K562 (cell line): ENCODE data around the gene RNU5D-1. TPM values are rescaled to one million over a fixed set of nuclear protein-coding genes. Genes with fewer than 3 reads are reported as not detected.

Experiments
- CBX5 ChIP-seq: IDR thresholded peaks from 2 replicates; pipeline ENCODE4 v1.6.1; 2014; ENCODE audit warnings: low read depth, borderline replicate concordance
- ETS2 ChIP-seq: IDR thresholded peaks from 2 replicates; pipeline ENCODE4 v1.6.1; 2016; ENCODE audit warnings: borderline replicate concordance, missing genetic modification characterization, mild to moderate bottlenecking, moderate library complexity, missing compliant biosample characterization; ENCODE audit not compliant: poor library complexity, severe bottlenecking
- MTA2 ChIP-seq: fragments of 450-650 bp; IDR thresholded peaks from 2 replicates; pipeline ENCODE4 v1.6.1; 2016; ENCODE audit warnings: low read depth
- NFRKB ChIP-seq: fragments of 450-650 bp; IDR thresholded peaks from 2 replicates; pipeline ENCODE4 v1.6.1; 2016; ENCODE audit warnings: low read depth
- PPARD ChIP-seq: fragments of 250-450 bp; sonication (Bioruptor Pico); IDR thresholded peaks from 2 replicates; pipeline ENCODE4 v1.8.0; 2022; ENCODE audit warnings: inconsistent platforms, mild to moderate bottlenecking, moderate library complexity
- PRPF4 ChIP-seq: fragments of 200-400 bp; formaldehyde crosslinking; IDR thresholded peaks from one replicate; pipeline ENCODE4 v1.6.1; 2017; ENCODE audit warnings: low read length, low read depth, mild to moderate bottlenecking; ENCODE audit not compliant: insufficient read depth, poor library complexity, severe bottlenecking
- RBBP5 ChIP-seq: fragments of 200-600 bp; sonication (generic); IDR thresholded peaks from 2 replicates; pipeline ENCODE4 v1.6.1; 2012; ENCODE audit warnings: borderline replicate concordance, mild to moderate bottlenecking, low read length, control low read depth, inconsistent platforms; ENCODE audit not compliant: insufficient read depth, poor library complexity, severe bottlenecking
- SLC30A9 ChIP-seq: fragments of 250-450 bp; sonication (Bioruptor Pico); IDR thresholded peaks from 2 replicates; pipeline ENCODE4 v1.8.0; 2022; ENCODE audit warnings: mild to moderate bottlenecking, moderate library complexity
- SUPT5H ChIP-seq: fragments of 450-650 bp; IDR thresholded peaks from 2 replicates; pipeline ENCODE4 v1.6.1; 2016
- TEAD1 ChIP-seq, 2 experiments: fragments of 450-650 bp in 1 of 2; sonication (generic) in 1 of 2; formaldehyde crosslinking; IDR thresholded peaks; 2 replicates each; pipeline versions ENCODE4 v1.4.0 to v1.8.0; 2020 to 2022; ENCODE audit warnings: mild to moderate bottlenecking in 2 of 2, missing genetic modification reagents in 1 of 2
- TRIM28 ChIP-seq: fragments of 450-650 bp; IDR thresholded peaks from 2 replicates; pipeline ENCODE4 v1.6.1; 2017
- U2AF2 ChIP-seq: fragments of 200-400 bp; formaldehyde crosslinking; optimal IDR thresholded peaks from 2 replicates; pipeline ENCODE3; 2017; ENCODE audit warnings: low read depth, mild to moderate bottlenecking, low read length
- ZNF140 ChIP-seq: fragments of 250-450 bp; sonication (Bioruptor Pico); IDR thresholded peaks from 2 replicates; pipeline ENCODE4 v1.8.0; 2021; ENCODE audit warnings: moderate library complexity, mild to moderate bottlenecking, inconsistent platforms
- ZNF316 ChIP-seq: fragments of 450-650 bp; IDR thresholded peaks from 2 replicates; pipeline ENCODE4 v1.6.1; 2016
- ZNF444 ChIP-seq: fragments of 250-450 bp; sonication (Bioruptor Pico); IDR thresholded peaks from 2 replicates; pipeline ENCODE4 v1.4.0; 2020; ENCODE audit warnings: mild to moderate bottlenecking, moderate library complexity
- ZNF717 ChIP-seq: fragments of 250-450 bp; sonication (Bioruptor Pico); IDR thresholded peaks from 2 replicates; pipeline ENCODE4 v1.5.0; 2021
- polyA plus RNA-seq, 8 experiments: library from polyadenylated mRNA; depleted of rRNA in 4 of 8; stranded (reverse) in 5 of 8; unstranded in 3 of 8; fragments of >200 nt; fragmentation: Nextera tagmentation in 2 of 8; fragmentation: Illumina TruSeq in 1 of 8; extraction: Ambion mirVana in 2 of 8; extraction: Trizol in 1 of 8; gene quantifications; 2 replicates each; pipeline versions ENCODE4 v1.2.1 to v1.2.3, GENCODE V29; 2011 to 2014; ENCODE audit warnings: inconsistent platforms in 1 of 8, missing spikeins in 1 of 8
- total RNA-seq, 7 experiments: library from RNA; depleted of rRNA in 6 of 7; stranded (reverse); fragments of >200 nt in 6 of 7; fragmentation: Illumina TruSeq in 2 of 7; extraction: Trizol in 2 of 7; gene quantifications; 2 replicates each; pipeline versions ENCODE4 v1.2.1 to v1.2.3, GENCODE V29; 2011 to 2021; ENCODE audit warnings: low replicate concordance in 1 of 7
- TF ChIP-seq, protein P1 (sequence below): IDR thresholded peaks from 2 replicates; pipeline ENCODE4 v1.6.1; 2014; ENCODE audit warnings: antibody characterized with exemption
- TF ChIP-seq, protein P2 (sequence below): fragments of 450-650 bp; IDR thresholded peaks from 2 replicates; pipeline ENCODE4 v1.6.1; 2016; ENCODE audit warnings: mild to moderate bottlenecking
- TF ChIP-seq, protein P3 (sequence below): fragments of 450-650 bp; formaldehyde crosslinking; IDR thresholded peaks from 2 replicates; pipeline ENCODE4 v1.4.0; 2020; ENCODE audit warnings: mild to moderate bottlenecking, mixed read lengths

The RNU5D-1 gene
- total and polyA plus RNA-seq, 9 of the 15 experiments (the other 6 are each of a cell fraction or from before 2014, with no cell fraction given): under 0.01 TPM; not detected in 8

DNA sequence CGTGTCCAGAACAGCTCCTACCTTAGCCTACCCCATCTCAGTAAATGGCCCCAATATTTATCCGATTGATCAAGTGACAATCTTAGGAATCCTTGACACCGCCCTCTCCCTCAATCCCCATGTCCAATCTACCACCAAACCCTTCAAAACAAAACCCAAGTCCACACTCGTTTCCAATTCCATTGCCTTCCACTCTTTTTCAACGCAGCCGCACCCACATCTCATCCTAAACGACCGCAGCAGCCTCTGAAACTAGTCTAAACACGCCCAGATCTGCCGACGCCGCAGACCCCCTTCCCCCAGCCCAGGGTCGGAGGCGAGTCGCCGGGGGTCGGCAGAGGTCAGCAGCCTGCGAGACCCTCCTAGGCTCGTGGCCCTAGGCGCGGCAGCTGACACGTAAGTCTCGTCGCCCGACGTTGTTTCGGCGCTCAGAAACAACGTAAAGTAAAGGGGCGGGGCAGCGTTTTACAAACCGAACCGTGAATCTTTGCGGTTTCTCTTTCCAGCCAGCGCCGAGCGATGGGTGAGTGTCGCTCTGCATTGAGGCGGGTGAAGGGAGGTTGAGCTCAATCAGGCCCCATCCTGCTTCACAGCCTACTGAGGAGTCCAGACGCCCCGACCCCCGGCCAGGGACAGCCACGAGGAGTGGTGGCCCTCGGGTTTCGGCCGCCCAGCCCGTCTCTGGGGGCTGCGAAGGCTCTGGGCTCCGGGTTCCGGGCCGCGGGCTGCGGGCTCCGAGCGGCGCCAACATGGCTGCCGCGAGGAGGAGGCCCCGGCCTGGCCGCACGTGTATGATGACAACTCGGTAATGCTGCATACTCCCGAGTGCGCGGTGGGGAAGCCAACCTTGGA is 44.3 kb upstream of the RNU5D-1 start, which contains the start of gene RPS8 (continued):
- TF ChIP-seq, protein P1, sequence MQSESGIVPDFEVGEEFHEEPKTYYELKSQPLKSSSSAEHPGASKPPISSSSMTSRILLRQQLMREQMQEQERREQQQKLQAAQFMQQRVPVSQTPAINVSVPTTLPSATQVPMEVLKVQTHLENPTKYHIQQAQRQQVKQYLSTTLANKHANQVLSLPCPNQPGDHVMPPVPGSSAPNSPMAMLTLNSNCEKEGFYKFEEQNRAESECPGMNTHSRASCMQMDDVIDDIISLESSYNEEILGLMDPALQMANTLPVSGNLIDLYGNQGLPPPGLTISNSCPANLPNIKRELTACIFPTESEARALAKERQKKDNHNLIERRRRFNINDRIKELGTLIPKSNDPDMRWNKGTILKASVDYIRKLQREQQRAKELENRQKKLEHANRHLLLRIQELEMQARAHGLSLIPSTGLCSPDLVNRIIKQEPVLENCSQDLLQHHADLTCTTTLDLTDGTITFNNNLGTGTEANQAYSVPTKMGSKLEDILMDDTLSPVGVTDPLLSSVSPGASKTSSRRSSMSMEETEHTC: 0 out of 2 replicates have a peak, but pooled peaks have one; percentile 39
- peak; percentile 99 for TF ChIP-seq ZNF316
- TF ChIP-seq ZNF140 (CRISPR knock-in tag): no peak
- peak; percentile 39; the same call in 1 of the 2 replicates for TF ChIP-seq MTA2
- peak; percentile 98 for TF ChIP-seq NFRKB
- TF ChIP-seq SUPT5H: peak; percentile 100
- peak; percentile 96 for TF ChIP-seq PRPF4
- no peak for TF ChIP-seq ETS2 (tag)
- TF ChIP-seq TRIM28: peak; percentile 63; the same call in 1 of the 2 replicates
- no peak for TF ChIP-seq ZNF717
- TF ChIP-seq, protein P2, sequence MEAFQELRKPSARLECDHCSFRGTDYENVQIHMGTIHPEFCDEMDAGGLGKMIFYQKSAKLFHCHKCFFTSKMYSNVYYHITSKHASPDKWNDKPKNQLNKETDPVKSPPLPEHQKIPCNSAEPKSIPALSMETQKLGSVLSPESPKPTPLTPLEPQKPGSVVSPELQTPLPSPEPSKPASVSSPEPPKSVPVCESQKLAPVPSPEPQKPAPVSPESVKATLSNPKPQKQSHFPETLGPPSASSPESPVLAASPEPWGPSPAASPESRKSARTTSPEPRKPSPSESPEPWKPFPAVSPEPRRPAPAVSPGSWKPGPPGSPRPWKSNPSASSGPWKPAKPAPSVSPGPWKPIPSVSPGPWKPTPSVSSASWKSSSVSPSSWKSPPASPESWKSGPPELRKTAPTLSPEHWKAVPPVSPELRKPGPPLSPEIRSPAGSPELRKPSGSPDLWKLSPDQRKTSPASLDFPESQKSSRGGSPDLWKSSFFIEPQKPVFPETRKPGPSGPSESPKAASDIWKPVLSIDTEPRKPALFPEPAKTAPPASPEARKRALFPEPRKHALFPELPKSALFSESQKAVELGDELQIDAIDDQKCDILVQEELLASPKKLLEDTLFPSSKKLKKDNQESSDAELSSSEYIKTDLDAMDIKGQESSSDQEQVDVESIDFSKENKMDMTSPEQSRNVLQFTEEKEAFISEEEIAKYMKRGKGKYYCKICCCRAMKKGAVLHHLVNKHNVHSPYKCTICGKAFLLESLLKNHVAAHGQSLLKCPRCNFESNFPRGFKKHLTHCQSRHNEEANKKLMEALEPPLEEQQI: no peak; the same call in none of the 2 replicates
- TF ChIP-seq CBX5: no peak
- no peak for TF ChIP-seq SLC30A9 (CRISPR knock-in tag)
- no peak for TF ChIP-seq U2AF2
- peak; percentile 34 to 91; a peak in 2 of 4 replicates for TF ChIP-seq TEAD1 (CRISPR knock-in tag; IDR thresholded peaks at IDR 0.05)
- TF ChIP-seq, protein P3, sequence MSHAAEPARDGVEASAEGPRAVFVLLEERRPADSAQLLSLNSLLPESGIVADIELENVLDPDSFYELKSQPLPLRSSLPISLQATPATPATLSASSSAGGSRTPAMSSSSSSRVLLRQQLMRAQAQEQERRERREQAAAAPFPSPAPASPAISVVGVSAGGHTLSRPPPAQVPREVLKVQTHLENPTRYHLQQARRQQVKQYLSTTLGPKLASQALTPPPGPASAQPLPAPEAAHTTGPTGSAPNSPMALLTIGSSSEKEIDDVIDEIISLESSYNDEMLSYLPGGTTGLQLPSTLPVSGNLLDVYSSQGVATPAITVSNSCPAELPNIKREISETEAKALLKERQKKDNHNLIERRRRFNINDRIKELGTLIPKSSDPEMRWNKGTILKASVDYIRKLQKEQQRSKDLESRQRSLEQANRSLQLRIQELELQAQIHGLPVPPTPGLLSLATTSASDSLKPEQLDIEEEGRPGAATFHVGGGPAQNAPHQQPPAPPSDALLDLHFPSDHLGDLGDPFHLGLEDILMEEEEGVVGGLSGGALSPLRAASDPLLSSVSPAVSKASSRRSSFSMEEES (CRISPR knock-in tag): no peak
- peak; percentile 100 for TF ChIP-seq RBBP5
- TF ChIP-seq ZNF444 (CRISPR knock-in tag): no peak; the same call in 1 of the 2 replicates
- no peak for TF ChIP-seq PPARD (CRISPR knock-in tag)
